Fibroblast of mammary gland (primary cell): ENCODE data around the gene USP3.

Experiments used
- DNase-seq: peaks from one replicate; pipeline ENCODE4 v3.0.0-alpha.2; 2010; ENCODE audit warnings: low read depth
- H3K4me3 ChIP-seq: 2 replicates; pipeline ENCODE4 v1.5.1; 2011; ENCODE audit warnings: low read depth, mild to moderate bottlenecking, low read length, moderate library complexity; ENCODE audit not compliant: control insufficient read depth
- CTCF ChIP-seq: conservative IDR thresholded peaks from 2 replicates; pipeline ENCODE4 v1.5.1; 2011; ENCODE audit warnings: low read depth, low read length, inconsistent platforms; ENCODE audit not compliant: control insufficient read depth, insufficient read depth

USP3 gene

GRCh38 chr15:63494408-63494807, 10.0 kb upstream of the USP3 start:
- TF ChIP-seq CTCF: no peak
- DNase-seq: no peak
- no peak overlapping the region for H3K4me3 ChIP-seq

- DNase-seq: no peak
- no peak overlapping the region for H3K4me3 ChIP-seq
- no peak for TF ChIP-seq CTCF
Observed at GRCh38 chr15:63495343-63495742, 9.1 kb upstream of the USP3 start.

- DNase-seq: no peak
- H3K4me3 ChIP-seq: no peak overlapping the region
- no peak for TF ChIP-seq CTCF
Observed at GRCh38 chr15:63495780-63496488, 8.5 kb upstream of the USP3 start.

GRCh38 chr15:63497642-63498467, 6.5 kb upstream of the USP3 start:
- DNase-seq: no peak
- H3K4me3 ChIP-seq: no peak overlapping the region
- no peak for TF ChIP-seq CTCF

GRCh38 chr15:63499175-63499549, 5.2 kb upstream of the USP3 start:
- TF ChIP-seq CTCF: no peak
- no peak overlapping the region for H3K4me3 ChIP-seq
- DNase-seq: no peak

- no peak overlapping the region for H3K4me3 ChIP-seq
- TF ChIP-seq CTCF: no peak
- no peak for DNase-seq
Observed at GRCh38 chr15:63499611-63500010, 4.8 kb upstream of the USP3 start.
